ENCODE measurements around the gene LRRC4C.

DNA sequence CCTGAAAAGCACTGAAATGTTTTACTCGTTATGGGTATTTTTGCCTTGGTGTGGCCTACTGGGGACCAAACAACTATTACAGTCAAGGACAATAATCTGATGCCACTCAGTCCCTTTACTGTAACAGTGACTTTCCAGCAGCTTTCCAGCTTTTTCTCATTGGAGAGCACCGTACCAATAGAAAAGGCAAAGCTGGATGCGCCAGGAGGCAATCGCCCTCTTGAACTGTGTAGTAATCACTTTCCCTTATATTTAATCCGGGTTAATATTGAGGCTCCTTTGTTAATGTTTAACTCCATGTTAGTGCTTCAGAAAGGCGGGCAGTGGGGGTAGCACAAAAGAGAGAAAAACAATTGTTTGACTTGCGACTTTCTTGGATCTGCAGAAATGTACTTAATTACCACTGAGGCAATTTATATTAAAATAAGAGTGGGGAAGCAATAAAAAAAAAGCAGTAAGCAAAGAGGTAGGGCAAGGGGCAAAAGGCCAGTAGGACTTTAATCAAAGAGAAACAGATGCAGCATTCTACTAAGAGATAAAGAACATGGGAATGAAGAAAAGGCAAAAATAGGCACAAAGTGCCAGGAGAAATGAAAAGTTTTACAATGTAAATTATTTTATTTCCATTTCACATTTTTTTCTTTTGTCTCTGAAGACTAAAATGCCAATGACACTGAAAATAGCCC lies 81.6 kb downstream of the LRRC4C start:
- TF ChIP-seq, protein P1, sequence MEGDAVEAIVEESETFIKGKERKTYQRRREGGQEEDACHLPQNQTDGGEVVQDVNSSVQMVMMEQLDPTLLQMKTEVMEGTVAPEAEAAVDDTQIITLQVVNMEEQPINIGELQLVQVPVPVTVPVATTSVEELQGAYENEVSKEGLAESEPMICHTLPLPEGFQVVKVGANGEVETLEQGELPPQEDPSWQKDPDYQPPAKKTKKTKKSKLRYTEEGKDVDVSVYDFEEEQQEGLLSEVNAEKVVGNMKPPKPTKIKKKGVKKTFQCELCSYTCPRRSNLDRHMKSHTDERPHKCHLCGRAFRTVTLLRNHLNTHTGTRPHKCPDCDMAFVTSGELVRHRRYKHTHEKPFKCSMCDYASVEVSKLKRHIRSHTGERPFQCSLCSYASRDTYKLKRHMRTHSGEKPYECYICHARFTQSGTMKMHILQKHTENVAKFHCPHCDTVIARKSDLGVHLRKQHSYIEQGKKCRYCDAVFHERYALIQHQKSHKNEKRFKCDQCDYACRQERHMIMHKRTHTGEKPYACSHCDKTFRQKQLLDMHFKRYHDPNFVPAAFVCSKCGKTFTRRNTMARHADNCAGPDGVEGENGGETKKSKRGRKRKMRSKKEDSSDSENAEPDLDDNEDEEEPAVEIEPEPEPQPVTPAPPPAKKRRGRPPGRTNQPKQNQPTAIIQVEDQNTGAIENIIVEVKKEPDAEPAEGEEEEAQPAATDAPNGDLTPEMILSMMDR (IDR thresholded peaks at IDR 0.05; ENCODE audit: poor library complexity, severe bottlenecking): no peak
- TF ChIP-seq POLR2AphosphoS5 (IDR thresholded peaks at IDR 0.05) (no peak), SMC3 (conservative IDR thresholded peaks at IDR 0.05; ENCODE audit: poor library complexity) (no peak), MXI1 (conservative IDR thresholded peaks at IDR 0.05; ENCODE audit: poor library complexity, severe bottlenecking) (no peak), EZH2 (IDR thresholded peaks at IDR 0.05; ENCODE audit: borderline replicate concordance, insufficient read depth, low read length, poor library complexity, severe bottlenecking) (no peak), EP300 (conservative IDR thresholded peaks at IDR 0.05; ENCODE audit: poor library complexity, severe bottlenecking) (no peak), RAD21 (conservative IDR thresholded peaks at IDR 0.05) (no peak), TAF1 (IDR thresholded peaks at IDR 0.05; ENCODE audit: low read depth) (no peak)

All from neural cell (in vitro differentiated cells).